GM19328 (cell line): ENCODE measurements around the gene PIK3CD.
"Not testable (repeated sequence)": the region's sequence is repeated elsewhere in the genome, so short reads cannot be mapped to it uniquely, and the experiment has no call there.

Experiments
- ATAC-seq: cut with Tn5 transposase; IDR thresholded peaks from one replicate; pipeline ENCODE4 v1.9.1; 2021; ENCODE audit warnings: mild to moderate bottlenecking, moderate library complexity; ENCODE audit not compliant: unreplicated experiment

Gene PIK3CD

DNA sequence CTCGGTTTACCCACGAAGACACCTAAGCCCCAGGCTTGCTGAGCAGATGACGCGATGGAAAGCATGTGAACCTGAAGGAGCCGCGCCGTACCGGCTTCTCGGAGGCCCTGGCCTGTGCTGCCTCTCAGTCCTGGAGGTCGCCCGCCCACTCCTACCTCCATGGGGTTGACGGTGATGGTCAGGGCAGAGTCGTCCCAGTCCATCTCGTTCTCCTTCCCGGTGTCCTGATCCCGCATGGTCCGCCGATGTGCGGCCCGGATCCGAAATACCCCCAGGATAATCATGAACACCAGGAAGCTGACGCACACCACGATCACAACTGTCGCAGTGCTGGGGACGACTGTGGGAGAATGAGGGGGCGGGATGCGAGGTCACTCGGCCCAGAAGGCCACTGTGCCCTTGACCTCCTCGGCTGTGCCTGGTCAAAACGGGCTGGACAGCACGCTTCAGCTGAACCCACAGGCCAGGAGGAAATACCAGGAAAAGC lies 79.6 kb downstream of the PIK3CD start:
- ATAC-seq = no peak

- no peak for ATAC-seq
Measured at GRCh38 chr1:9731561-9731960, 80.0 kb downstream of the PIK3CD start.

DNA sequence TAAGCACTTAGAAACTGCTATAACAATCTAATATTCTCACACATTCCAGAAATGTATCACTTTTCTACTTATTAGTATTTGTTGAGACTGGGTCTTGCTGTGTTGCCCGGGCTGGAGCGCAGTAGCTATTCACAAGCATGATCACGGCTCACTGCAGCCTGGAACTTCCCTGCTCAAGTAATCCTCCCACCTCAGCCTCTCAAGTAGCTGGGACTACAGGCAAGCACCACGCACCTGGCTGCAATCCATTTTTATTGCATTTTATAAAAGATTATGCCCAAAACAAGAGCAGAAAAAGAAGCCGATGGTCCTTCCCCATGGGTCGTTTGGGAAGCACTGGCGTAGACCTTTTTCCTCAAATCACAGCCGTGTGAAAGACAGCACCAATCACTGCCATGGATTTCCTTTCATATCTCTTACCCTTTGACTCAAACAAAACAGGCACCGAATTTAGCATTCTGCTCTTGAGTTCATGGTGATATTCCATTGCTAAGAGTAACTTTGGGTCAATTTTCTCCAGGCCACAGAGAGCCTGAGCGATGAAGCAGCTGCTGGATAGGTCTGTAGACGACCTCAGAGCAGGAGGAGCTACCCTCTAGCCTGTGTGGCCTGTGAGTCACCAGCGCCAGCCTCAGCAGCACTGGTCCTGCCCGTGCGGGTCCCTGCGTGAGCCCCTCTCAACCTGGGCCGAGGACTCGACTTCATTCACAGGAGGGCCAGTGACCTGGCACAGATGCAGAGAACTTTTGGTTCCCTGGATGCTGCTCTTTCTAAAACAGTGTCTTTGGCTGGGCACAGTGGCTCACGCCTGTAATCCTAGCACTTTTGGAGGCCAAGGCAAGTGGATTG lies 80.8 kb downstream of the PIK3CD start:
- no peak for ATAC-seq

GRCh38 chr1:9733160-9733789 lies 81.7 kb downstream of the PIK3CD start:
- no peak for ATAC-seq

DNA sequence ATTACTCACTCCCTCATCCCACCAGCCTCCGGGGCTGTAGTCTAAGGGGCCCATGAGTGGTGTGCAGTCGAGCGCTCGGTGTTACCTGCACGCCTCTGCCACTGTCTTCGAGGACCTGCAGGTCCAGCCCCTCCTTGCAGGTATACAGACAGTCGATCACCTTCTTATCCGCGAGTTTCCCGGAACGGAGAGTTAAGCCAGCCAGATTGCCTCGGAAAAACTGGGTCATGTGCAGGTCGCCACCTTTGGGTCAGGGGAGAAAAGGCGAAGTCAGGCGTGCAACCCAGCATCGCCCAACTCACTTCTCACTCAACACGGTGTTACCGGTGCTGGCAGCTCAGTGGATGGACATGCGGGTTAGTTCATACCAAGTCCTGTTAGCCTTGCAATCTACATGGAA lies 84.3 kb downstream of the PIK3CD start:
- no peak for ATAC-seq

DNA sequence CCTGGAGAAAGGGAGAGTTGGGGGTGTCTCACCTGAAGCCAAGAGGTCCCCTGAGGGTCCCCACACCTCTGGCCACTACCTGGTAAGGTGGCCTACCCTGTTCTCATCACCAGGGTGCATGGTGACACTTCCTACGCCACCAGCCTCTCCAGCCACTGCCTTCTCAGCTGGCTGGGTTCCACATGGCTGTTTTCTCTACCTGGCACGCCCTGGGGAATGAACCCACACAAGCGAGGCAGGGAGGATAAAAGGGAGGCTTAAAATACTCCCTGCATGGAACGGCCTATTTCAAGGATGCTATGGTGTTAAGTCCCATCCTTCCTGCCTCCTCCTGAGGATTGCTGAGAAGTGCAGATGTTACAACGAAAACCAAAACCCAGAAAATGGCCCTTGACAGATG lies 84.7 kb downstream of the PIK3CD start:
- no peak for ATAC-seq

GRCh38 chr1:9737057-9737456 lies 85.5 kb downstream of the PIK3CD start:
- ATAC-seq = no peak

DNA sequence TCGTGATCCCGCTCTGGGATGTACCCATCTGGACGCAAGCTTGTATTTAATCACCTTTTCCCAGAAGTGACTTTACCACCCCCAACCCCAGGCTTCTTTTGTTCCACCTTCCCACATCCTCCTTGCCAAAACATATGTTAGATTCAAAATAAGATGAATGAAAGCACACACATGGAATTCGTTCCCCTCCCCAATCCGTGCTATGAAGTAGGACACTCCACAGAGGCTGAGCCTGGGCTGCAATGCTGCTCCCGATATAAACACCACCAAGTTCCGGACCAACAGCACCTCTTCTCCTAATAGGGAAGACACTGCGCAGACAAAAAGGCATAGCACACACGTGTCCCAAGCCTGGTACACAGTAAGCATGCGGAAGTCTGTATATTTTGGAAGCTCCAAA lies 86.1 kb downstream of the PIK3CD start:
- no peak for ATAC-seq

DNA sequence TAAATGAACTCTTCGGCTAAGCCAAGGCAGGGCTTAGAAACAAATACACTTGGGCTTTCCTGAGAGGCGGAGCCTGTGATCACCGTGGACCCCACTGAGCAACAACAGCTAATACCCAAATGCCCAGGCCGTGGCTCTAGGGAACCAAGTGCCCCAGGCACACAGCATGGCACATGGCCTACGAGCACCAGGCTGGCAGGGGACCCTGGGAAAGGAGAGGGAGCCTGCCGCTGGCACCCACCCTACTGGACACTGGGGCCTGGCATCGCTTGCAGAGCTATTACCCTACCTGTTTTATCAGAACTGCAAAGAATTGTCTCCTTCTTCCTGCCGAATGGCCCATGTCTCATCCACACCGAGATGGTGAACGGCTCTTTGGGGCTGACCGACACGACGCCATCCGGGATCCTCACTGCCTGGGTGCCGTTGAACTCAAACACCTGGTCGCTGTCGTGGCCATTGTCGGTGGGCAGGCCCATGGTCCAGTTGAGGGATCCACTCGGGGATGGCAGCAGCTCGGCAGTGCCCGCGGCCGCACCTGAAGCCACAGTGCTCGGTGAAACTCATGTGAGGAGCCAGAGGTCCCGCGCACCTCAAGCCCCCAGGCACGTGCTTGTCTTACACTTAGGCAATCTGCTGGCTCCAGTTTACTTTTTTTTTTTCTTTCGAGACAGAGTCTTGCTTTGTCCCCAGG lies 92.7 kb downstream of the PIK3CD start:
- ATAC-seq = no peak

DNA sequence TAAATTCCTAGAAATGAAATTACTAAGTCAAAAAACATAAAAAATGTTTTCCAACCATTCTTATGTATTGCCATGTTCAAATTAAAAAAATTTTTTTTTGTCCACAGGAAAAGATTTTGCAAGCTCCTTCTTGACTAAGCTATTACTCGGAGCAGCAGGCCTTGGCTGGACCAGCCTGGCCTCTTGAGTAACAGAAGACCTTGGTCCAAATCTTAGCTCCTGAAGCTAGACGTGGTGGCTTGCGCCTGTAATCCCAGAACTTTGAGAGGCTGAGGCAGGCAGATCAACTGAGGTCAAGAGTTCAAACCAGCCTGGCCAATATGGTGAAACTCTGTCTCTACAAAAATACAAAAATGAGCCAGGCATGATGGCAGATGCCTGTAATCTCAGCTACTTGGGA lies 94.7 kb downstream of the PIK3CD start:
- no peak for ATAC-seq

DNA sequence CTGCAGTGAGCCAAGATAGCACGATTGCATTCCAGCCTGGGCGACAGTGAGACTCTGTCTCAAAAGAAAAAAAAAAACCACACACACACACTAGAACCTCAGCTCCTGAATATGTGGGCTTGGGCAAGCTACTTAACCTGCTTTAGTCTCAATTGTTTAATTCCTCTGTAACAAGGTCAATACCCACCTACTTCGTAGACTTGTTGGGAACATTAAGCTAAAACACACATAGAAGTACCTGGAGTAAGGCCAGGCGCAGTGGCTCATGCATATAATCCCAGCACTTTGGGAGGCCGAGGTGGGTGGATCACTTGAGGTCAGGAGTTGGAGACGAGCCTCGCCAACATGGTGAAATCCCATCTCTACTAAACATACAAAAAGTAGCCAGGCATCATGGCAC lies 95.1 kb downstream of the PIK3CD start:
- ATAC-seq = no peak

DNA sequence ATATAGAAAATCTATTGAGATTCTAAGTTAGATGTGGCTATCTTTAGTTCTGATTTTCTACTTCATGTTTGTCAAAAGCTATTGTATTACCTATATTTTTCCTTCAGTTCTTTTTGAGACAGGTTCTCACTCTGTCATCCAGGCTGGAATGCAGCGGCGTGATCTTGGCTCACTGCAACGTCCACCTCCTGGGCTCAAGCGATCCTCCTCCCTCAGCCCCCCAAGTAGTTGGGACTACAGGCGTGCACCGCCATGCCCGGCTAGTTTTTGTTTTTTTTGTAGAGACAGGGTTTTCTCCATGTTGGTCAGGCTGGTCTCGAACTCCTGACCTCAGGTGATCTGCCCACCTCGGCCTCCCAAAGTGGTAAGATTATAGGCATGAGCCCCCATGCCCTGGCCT lies 96.9 kb downstream of the PIK3CD start:
- not testable (repeated sequence) for ATAC-seq

DNA sequence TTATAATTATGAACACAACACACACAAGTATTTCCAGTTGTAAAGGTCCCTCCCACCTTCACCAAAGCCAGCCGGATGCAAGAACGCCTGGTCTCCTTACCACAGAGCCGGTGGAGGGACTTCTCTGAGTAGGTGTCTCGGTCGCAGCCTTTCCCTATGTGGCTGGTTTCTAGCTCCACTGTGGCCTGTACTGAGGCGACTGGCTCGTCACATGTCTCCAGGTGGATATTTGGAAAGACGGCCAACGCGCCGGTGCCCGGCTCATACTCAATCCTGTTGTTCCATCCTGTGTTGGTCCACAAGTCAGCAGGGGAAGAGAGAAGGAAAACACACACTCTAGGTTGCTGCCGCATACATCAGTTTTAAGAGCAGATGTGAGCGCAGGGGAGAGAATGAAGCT lies 97.8 kb downstream of the PIK3CD start:
- ATAC-seq = no peak

DNA sequence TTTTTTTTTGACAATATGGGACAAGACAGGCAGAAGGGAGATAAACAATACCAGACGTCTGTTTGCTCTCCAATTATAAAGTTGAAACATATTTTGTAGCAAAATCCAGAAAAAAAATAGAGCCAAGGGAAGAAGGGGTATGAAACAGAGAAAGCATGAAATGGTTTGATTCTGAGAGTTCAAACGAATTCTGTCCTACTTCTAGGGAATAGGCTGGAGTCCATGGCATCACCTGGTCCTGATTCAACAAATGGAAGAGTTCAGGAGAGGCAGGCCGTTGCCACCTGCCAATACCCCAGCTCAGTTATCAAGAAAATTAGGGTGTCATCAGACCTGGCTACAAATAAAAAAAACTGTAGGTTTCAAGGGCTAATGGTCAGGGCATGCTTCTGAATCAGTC lies 100.4 kb downstream of the PIK3CD start:
- ATAC-seq = no peak

DNA sequence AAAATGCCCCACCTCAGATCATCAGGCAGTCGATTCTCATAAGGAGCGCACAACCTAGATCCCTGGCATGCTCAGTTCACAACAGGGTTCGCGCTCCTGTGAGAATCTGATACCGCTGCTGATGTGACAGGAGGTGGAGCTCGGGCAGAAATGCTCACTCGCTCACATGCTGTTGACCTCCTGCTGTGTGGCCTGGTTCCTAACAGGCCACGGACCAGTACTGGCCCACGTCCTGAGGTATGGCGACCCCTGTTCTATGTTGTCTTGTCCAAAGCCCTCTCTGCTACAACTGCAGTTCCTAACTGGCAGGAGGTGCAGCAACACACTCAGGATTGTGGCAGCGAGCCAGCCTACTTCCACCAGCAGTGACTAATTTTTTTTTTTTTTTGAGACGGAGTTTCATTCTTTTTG lies 101.6 kb downstream of the PIK3CD start:
- ATAC-seq = no peak

DNA sequence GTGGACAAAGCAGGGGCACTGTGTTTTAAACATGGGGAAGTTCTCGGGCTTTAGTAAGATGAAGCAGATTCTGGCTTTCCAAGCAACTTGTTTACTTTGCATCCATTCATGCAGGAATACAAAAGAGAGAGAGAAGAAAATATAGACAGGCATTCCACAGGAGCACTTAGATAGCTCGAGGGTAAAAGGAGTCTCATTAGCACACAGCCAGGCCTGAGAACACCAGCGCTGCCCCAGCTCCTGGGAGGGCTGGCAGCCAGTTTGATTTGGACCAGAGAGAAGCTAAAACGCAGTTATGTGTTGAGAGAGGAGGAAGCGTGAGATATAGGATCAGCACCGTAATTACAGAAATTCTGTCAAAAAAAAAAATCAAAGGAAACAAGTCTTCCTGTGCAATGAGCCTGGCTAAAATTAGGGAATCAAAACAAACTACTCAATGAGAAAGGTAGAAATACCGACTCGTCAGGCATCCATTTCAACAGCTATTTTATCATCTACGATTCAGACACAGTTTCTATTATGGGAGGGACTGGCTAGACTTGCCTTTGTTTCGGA lies 104.0 kb downstream of the PIK3CD start:
- ATAC-seq = no peak

- ATAC-seq = no peak
Measured at GRCh38 chr1:9758559-9759121, 107.1 kb downstream of the PIK3CD start.

DNA sequence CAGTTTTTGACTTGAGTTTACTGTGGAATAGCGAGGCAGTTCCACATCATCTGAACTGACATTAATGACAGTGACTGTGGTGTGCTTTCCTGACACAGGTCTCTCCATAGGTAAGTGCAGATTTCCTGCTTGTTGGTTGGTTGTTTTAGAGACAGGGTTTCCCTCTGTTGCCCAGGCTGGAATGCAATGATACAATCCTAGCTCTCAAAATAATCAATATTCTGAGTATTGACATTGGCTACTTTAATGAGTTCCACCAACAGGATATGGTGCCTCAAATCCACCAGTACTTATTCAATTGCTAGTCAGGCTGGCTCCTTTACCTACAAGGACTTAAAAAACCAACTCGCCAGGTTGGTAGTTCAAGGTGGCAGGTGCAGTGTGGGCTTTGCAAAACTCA lies 108.4 kb downstream of the PIK3CD start:
- no peak for ATAC-seq

DNA sequence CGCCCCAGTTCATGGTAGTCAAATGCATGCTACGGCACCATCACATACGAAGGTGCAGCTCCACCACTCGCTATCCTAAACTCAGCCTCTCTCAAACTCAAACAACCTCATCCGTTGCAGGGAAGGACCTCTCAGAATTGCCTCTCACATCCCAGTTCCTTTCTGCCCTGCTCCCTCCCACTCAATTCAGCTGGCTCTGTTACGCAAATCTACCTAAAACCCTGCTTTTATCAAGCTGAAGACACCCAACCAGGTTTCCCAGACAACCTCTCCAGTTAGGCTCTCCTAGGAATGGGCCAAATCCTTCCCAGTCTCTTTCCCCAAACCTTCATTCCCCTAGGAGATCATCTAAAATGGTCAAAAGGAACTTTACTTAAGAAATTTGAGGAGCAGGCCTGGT lies 109.3 kb downstream of the PIK3CD start:
- no peak for ATAC-seq

- ATAC-seq = no peak
Measured at GRCh38 chr1:9761855-9762254, 110.3 kb downstream of the PIK3CD start.

DNA sequence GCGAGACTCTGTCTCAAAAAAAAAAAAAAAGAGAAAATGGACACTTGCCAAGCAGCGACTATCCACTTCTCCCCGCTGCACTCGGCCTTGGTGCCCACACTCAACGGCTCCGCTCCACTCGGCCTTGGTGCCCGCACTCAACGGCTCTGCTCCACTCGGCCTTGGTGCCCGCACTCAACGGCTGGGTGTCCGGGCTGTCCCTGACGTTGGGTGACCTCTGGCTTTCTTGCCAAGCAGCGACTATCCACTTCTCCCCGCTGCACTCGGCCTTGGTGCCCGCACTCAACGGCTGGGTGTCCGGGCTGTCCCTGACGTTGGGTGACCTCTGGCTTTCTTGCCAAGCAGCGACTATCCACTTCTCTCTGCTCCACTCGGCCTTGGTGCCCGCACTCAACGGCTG lies 110.9 kb downstream of the PIK3CD start:
- not testable (repeated sequence) for ATAC-seq
